Ecto neural progenitor cell (in vitro differentiated cells): ENCODE measurements around the gene TMPRSS2.

Experiments used
- DNase-seq: peaks from one replicate; pipeline ENCODE4 v3.0.0-alpha.2; 2018; ENCODE audit warnings: low spot score

TMPRSS2 gene

GRCh38 chr21:41481191-41481590 lies 26.8 kb downstream of the TMPRSS2 start:
- DNase-seq = no peak

- no peak for DNase-seq
These were observed 27.8 kb downstream of the TMPRSS2 start for GRCh38 chr21:41480086-41480690.

- no peak for DNase-seq
These were observed 28.3 kb downstream of the TMPRSS2 start for GRCh38 chr21:41479686-41480085.

GRCh38 chr21:41478319-41479177 lies 29.4 kb downstream of the TMPRSS2 start:
- no peak for DNase-seq

- peak; percentile 59 for DNase-seq
These were observed 30.2 kb downstream of the TMPRSS2 start for GRCh38 chr21:41477641-41478318.

GRCh38 chr21:41475714-41476420 lies 32.1 kb downstream of the TMPRSS2 start:
- no peak for DNase-seq

GRCh38 chr21:41472753-41473548 lies 35.0 kb downstream of the TMPRSS2 start:
- DNase-seq = no peak

- DNase-seq = no peak
These were observed 37.9 kb downstream of the TMPRSS2 start for GRCh38 chr21:41470054-41470453.

- no peak for DNase-seq
These were observed 41.7 kb downstream of the TMPRSS2 start for GRCh38 chr21:41466024-41466820.

- DNase-seq = no peak
These were observed 42.7 kb downstream of the TMPRSS2 start for GRCh38 chr21:41465176-41465781.

- peak; percentile 76 for DNase-seq
These were observed 47.1 kb downstream of the TMPRSS2 start for GRCh38 chr21:41460578-41461527.

GRCh38 chr21:41459884-41460534 lies 47.9 kb downstream of the TMPRSS2 start:
- no peak for DNase-seq

GRCh38 chr21:41458559-41458958 lies 49.4 kb downstream of the TMPRSS2 start:
- DNase-seq = no peak

- no peak for DNase-seq
These were observed 49.8 kb downstream of the TMPRSS2 start for GRCh38 chr21:41458121-41458520.

GRCh38 chr21:41453761-41454160 lies 54.2 kb downstream of the TMPRSS2 start:
- no peak for DNase-seq

- DNase-seq = no peak
These were observed 54.8 kb downstream of the TMPRSS2 start for GRCh38 chr21:41453198-41453597.

- DNase-seq = no peak
These were observed 55.9 kb downstream of the TMPRSS2 start for GRCh38 chr21:41451753-41452676.
